Lower leg skin (tissue), 3 donors: ENCODE results near the gene RAD51B.

Experiments
- CTCF ChIP-seq, 3 donors: fragments of 450-650 bp; IDR thresholded peaks; one replicate each; pipeline ENCODE4 v1.5.1; 2016; ENCODE audit warnings: antibody characterized with exemption in 3 of 3, mild to moderate bottlenecking in 3 of 3, moderate library complexity in 2 of 3
- POLR2A ChIP-seq, 2 donors: fragments of 450-650 bp; IDR thresholded peaks; one replicate each; pipeline ENCODE4 v1.6.1; 2016 to 2017; ENCODE audit warnings: antibody characterized with exemption in 2 of 2, mild to moderate bottlenecking in 1 of 2, moderate library complexity in 1 of 2

- TF ChIP-seq CTCF (IDR thresholded peaks at IDR 0.05) (no peak), POLR2A (IDR thresholded peaks at IDR 0.05) (no peak)
These were observed 391.8 kb downstream of the RAD51B start for GRCh38 chr14:68211421-68211820.
